Transverse colon (tissue), 4 donors: ENCODE measurements around the gene EBF3. TPM values are rescaled to one million over a fixed set of nuclear protein-coding genes. Genes with fewer than 3 reads are reported as not detected.

Experiments
- DNase-seq: peaks from one replicate; pipeline ENCODE4 v3.0.0-alpha.2; 2019
- H3K27ac ChIP-seq, 4 donors: fragments of 200-600 bp; sonication (generic); 2 replicates each; pipeline ENCODE4 v1.5.1; 2016 to 2018; ENCODE audit warnings: inconsistent platforms in 4 of 4
- H3K27me3 ChIP-seq: fragments of 200-600 bp; sonication (generic); 2 replicates; pipeline ENCODE4 v1.5.1; 2017; ENCODE audit warnings: inconsistent platforms
- H3K36me3 ChIP-seq, 4 donors: fragments of 200-600 bp; sonication (generic); 2 replicates each; pipeline ENCODE4 v1.5.1; 2017 to 2019; ENCODE audit warnings: inconsistent platforms in 4 of 4
- H3K4me1 ChIP-seq, 4 donors: fragments of 200-600 bp; sonication (generic); 2 replicates each; pipeline ENCODE4 v1.5.1; 2017 to 2020; ENCODE audit warnings: inconsistent platforms in 4 of 4
- H3K4me3 ChIP-seq, 4 donors: fragments of 200-600 bp; sonication (generic); 1 replicate in 1 of 4; 2 replicates in 3 of 4; pipeline versions ENCODE4 v1.5.1 to v1.6.1; 2017 to 2019; ENCODE audit warnings: inconsistent platforms in 4 of 4
- H3K9me3 ChIP-seq, 2 donors: fragments of 200-600 bp; sonication (generic); 2 replicates each; pipeline ENCODE4 v1.5.1; 2017 to 2019; ENCODE audit warnings: inconsistent platforms in 2 of 2
- CTCF ChIP-seq, 5 experiments: fragments of 200-600 bp in 3 of 5; fragments of 450-650 bp in 2 of 5; sonication (generic) in 3 of 5; IDR thresholded peaks; 1 replicate in 2 of 5; 2 replicates in 3 of 5; pipeline ENCODE4 v1.5.1; 2016 to 2017; ENCODE audit warnings: antibody characterized with exemption in 5 of 5, inconsistent platforms in 3 of 5, mild to moderate bottlenecking in 2 of 5, moderate library complexity in 1 of 5
- EP300 ChIP-seq: sonication (generic); formaldehyde crosslinking; IDR thresholded peaks from one replicate; pipeline ENCODE4 v1.6.1; 2017; ENCODE audit warnings: antibody characterized with exemption, low read depth
- POLR2A ChIP-seq: fragments of 450-650 bp; IDR thresholded peaks from one replicate; pipeline ENCODE4 v1.6.1; 2016; ENCODE audit warnings: antibody characterized with exemption, mild to moderate bottlenecking, moderate library complexity
- POLR2AphosphoS5 ChIP-seq, 3 donors: sonication (generic); formaldehyde crosslinking; IDR thresholded peaks; one replicate each; pipeline ENCODE4 v1.6.1; 2016; ENCODE audit warnings: antibody characterized with exemption in 3 of 3
- WGBS, 2 donors: methylation state at CpG; one replicate each; pipeline ENCODE4 v1.1.5; 2018; ENCODE audit warnings: low coverage in 1 of 2; 5-methylcytosine and 5-hydroxymethylcytosine counted together
- in situ Hi-C, 4 donors: fragments of 200-750 bp; cut with MboI; loops; one replicate each; pipeline versions ENCODE4 v1.15.0 to v1.15.1; 2017; ENCODE audit warnings: low sequenced_read_pairs in 3 of 4, low pct_ligation_motif_present in 1 of 4, low pct_unique_long_range_greater_than_20kb in 1 of 4
- intact Hi-C: fragments of 100-400 bp; cut with DNase I; formaldehyde crosslinking; loops from one replicate; pipeline ENCODE4 v1.15.1; 2023; ENCODE audit warnings: low total_unique reads
- total RNA-seq, 4 donors: library from RNA; depleted of rRNA; stranded (reverse); fragments of >200 nt; gene quantifications; one replicate each; pipeline ENCODE4 v1.1.0, GENCODE V29; 2016

Gene EBF3
- total RNA-seq, 4 donors from 2014 or later, result 0.37 to 6.6 (median 1.0) TPM

- H3K9me3 ChIP-seq, result no peaks in the 10 kb centered on the region
- in situ Hi-C loops, result no loop called here
- peaks cover 0 to 13% (median 6%) of the 10 kb centered on the region in 4 donors for H3K4me1 ChIP-seq
- H3K27ac ChIP-seq, result no peak overlapping the region
- no peak for TF ChIP-seq POLR2A
- TF ChIP-seq CTCF (IDR thresholded peaks at IDR 0.05), result peak; percentile 25 to 39 (median 34)
- peak overlapping the region in 1 of 4 donors; percentile 13 for H3K4me3 ChIP-seq
- H3K36me3 ChIP-seq, result no peaks in the 10 kb centered on the region
- intact Hi-C loops, result no loop called here
- DNase-seq, result no peak
- WGBS, 2 donors, result 17 to 18% methylated on average over 2 of the region's 2 CpGs
- H3K27me3 ChIP-seq, result peaks cover 5% of the 10 kb centered on the region
These were observed 110.5 kb downstream of the EBF3 start for GRCh38 chr10:129853562-129853903.

DNA sequence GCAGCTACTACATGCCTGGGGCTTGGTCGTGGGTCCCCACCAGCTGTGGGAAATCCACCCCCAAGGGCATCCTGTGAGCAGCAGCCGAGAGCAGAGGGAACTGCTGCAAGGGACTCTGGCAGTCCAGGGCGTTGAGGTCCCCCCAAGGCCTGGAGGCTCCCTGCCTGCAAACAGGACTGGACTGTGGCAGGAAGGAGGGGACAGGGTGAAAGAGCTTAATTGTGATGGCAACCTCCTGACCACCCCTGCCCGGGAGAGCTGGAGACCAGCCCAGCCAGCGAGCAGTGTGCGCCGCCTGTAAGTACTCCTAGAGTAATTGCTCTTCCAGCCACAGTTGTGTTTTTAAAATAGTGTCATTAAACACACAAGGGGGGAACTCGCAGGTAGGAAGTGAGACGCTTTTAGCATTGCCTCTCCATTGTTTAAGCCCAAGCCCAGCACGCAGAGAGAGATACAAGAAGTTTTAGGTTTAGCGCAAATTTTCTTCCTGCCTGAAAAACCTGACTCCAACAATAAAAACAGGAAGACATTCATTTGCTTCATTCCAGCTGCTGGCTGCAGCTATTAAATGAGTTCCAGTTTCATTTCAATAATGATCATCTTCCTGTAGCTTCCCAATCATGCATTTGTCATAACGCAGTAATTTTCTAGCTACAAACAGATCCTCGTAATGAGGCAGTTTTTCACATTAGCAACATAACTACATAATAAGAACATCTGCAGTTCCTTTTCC, 111.1 kb downstream of the EBF3 start:
- Histone ChIP-seq H3K27me3 (peaks cover 5% of the 10 kb centered on the region), H3K36me3 (no peaks in the 10 kb centered on the region), H3K9me3 (no peaks in the 10 kb centered on the region), H3K27ac (no peak overlapping the region), H3K4me3 (peak overlapping the region in 1 of 4 donors; percentile 13), H3K4me1 (peaks cover 0 to 13% (median 6%) of the 10 kb centered on the region in 4 donors)
- no peak for DNase-seq
- intact Hi-C loops (no loop called here), in situ Hi-C loops (no loop called here)
- WGBS, 2 donors, result 9 to 40% methylated on average over 6 to 13 of the region's 13 CpGs
- TF ChIP-seq POLR2AphosphoS5 (IDR thresholded peaks at IDR 0.05) (no peak), EP300 (no peak), POLR2A (no peak), CTCF (IDR thresholded peaks at IDR 0.05) (no peak)

DNA sequence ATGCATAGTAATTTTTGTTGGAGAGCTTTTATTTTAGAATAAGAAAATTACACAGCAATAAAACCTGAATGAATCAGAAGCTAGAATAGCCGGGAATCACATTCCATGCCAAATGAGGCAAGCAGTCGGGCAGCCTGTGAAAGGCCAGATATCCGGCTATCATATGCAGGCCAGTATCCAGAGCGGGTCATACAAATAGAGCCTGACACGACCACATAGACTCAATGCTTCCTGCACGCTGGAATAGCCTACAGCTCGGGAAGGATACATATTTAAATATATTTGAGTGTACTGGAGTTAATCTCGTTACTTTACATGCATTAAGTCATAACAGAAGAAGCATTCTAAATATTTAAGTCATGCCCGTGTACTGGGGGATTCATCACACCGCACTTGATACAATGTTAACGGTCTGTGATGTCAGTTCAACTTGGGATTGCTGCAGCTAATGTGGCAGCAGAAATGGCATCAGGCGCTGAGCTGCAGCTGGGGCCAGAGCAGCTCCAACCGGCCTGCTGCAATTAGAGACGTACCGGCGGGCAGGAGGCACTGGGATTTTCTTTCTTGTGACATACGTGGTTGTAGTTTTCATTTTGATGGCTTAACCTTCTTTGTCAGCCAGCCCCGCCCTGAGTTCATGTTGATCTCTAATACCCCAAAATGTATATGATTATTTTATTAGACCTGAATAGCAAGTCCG, 112.0 kb downstream of the EBF3 start:
- peaks cover 0 to 13% (median 6%) of the 10 kb centered on the region in 4 donors for H3K4me1 ChIP-seq
- no peak overlapping the region for H3K27ac ChIP-seq
- no peak for TF ChIP-seq POLR2AphosphoS5 (IDR thresholded peaks at IDR 0.05)
- H3K36me3 ChIP-seq, result no peaks in the 10 kb centered on the region
- intact Hi-C loops, result no loop called here
- no peaks in the 10 kb centered on the region for H3K9me3 ChIP-seq
- DNase-seq, result no peak
- no peak overlapping the region for H3K4me3 ChIP-seq
- H3K27me3 ChIP-seq, result peaks cover 5% of the 10 kb centered on the region
- WGBS, 2 donors, result 51 to 78% methylated on average over 16 to 19 of the region's 19 CpGs
- in situ Hi-C loops, result no loop called here

- intact Hi-C loops, result no loop called here
- TF ChIP-seq EP300, result no peak
- no peak for TF ChIP-seq POLR2AphosphoS5 (IDR thresholded peaks at IDR 0.05)
- TF ChIP-seq CTCF (IDR thresholded peaks at IDR 0.05), result no peak
- TF ChIP-seq POLR2A, result no peak
- 81 to 93% methylated on average over 6 to 13 of the region's 13 CpGs for WGBS, 2 donors
- H3K36me3 ChIP-seq, result no peaks in the 10 kb centered on the region
- in situ Hi-C loops, result no loop called here
- H3K4me1 ChIP-seq, result peaks cover 0 to 13% (median 6%) of the 10 kb centered on the region in 4 donors
- peaks cover 5% of the 10 kb centered on the region for H3K27me3 ChIP-seq
- no peaks in the 10 kb centered on the region for H3K9me3 ChIP-seq
- no peak overlapping the region for H3K27ac ChIP-seq
- no peak overlapping the region for H3K4me3 ChIP-seq
- DNase-seq, result no peak
These were observed 113.3 kb downstream of the EBF3 start for GRCh38 chr10:129850790-129851189.
